Colonic mucosa (tissue), 4 donors: ENCODE measurements around the gene LEKR1. TPM values are rescaled to one million over a fixed set of nuclear protein-coding genes. Genes with fewer than 3 reads are reported as not detected.
"Not testable (repeated sequence)": the region's sequence is repeated elsewhere in the genome, so short reads cannot be mapped to it uniquely, and the experiment has no call there.

Experiments
- DNase-seq: peaks from one replicate; pipeline ENCODE4 v3.0.0-alpha.2; 2020
- H3K27ac ChIP-seq: fragments of 200-600 bp; one replicate; pipeline ENCODE4 v1.8.0; 2021
- H3K27me3 ChIP-seq: fragments of 200-600 bp; one replicate; pipeline ENCODE4 v1.8.0; 2021
- H3K36me3 ChIP-seq: fragments of 200-600 bp; one replicate; pipeline ENCODE4 v1.8.0; 2021
- H3K4me1 ChIP-seq: fragments of 200-600 bp; one replicate; pipeline ENCODE4 v1.8.0; 2021; ENCODE audit warnings: mild to moderate bottlenecking
- H3K4me3 ChIP-seq: fragments of 200-600 bp; one replicate; pipeline ENCODE4 v1.8.0; 2021
- H3K9ac ChIP-seq, 2 donors: one replicate each; pipeline ENCODE4 v1.7.0; 2013; ENCODE audit warnings: control low read depth in 2 of 2, low read depth in 2 of 2, low read length in 2 of 2
- H3K9me3 ChIP-seq: fragments of 200-600 bp; one replicate; pipeline ENCODE4 v1.8.0; 2021
- intact Hi-C: fragments of 100-400 bp; cut with DNase I; formaldehyde crosslinking; loops from one replicate; pipeline ENCODE4 v1.14.1; 2022
- total RNA-seq, 2 donors: library from RNA; stranded (reverse); fragmentation: NEBNext Ultra II Directional in 1 of 2; extraction: Animal tissue kit (Norgen Biotek cat#: 25700) in 1 of 2; gene quantifications; one replicate each; pipeline ENCODE4 v1.2.1, GENCODE V29; 2021
- TF ChIP-seq, protein P1 (sequence below): fragments of 200-600 bp; IDR thresholded peaks from one replicate; pipeline ENCODE4 v1.8.0; 2022; ENCODE audit warnings: antibody characterized with exemption, mild to moderate bottlenecking
- donor health status: healthy.
- donor health status: DM: no; HTN: no; CAD: no.
- donor health status: DM: no; HTN: no; CAD: no.

Gene LEKR1
- total RNA-seq, 2 donors from 2014 or later = 1.6 to 2.0 TPM

DNA sequence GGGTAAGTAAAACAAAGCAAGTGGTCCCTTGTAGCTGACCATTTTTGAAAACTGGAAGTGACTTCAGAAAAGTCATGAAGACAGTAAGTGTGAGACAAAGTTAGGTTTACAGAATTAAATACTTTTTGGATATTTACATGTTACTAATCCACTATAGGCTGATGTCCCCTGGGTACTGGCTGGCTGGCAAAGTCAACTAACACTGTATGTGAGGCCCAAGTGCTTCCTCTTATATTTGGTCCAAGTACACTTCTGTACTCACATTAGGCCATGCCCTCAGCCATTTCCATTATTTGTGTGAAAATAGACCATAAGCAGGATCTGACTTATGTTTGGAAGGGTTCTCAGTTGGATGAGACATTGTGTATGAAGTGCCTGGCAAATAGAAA lies 5.5 kb upstream of the LEKR1 start:
- Histone ChIP-seq H3K27me3 (no peaks in the 10 kb centered on the region), H3K4me3 (no peak overlapping the region), H3K36me3 (no peaks in the 10 kb centered on the region), H3K9me3 (no peaks in the 10 kb centered on the region), H3K9ac (no peak overlapping the region), H3K4me1 (peaks cover 9% of the 10 kb centered on the region), H3K27ac (no peak overlapping the region)
- TF ChIP-seq, protein P1, sequence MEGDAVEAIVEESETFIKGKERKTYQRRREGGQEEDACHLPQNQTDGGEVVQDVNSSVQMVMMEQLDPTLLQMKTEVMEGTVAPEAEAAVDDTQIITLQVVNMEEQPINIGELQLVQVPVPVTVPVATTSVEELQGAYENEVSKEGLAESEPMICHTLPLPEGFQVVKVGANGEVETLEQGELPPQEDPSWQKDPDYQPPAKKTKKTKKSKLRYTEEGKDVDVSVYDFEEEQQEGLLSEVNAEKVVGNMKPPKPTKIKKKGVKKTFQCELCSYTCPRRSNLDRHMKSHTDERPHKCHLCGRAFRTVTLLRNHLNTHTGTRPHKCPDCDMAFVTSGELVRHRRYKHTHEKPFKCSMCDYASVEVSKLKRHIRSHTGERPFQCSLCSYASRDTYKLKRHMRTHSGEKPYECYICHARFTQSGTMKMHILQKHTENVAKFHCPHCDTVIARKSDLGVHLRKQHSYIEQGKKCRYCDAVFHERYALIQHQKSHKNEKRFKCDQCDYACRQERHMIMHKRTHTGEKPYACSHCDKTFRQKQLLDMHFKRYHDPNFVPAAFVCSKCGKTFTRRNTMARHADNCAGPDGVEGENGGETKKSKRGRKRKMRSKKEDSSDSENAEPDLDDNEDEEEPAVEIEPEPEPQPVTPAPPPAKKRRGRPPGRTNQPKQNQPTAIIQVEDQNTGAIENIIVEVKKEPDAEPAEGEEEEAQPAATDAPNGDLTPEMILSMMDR = no peak
- no peak for DNase-seq
- intact Hi-C loops = loop anchor here (10.0 kb wide), 1 partner anchor 266 kb away; the partner anchor contains the start of gene SSR3

DNA sequence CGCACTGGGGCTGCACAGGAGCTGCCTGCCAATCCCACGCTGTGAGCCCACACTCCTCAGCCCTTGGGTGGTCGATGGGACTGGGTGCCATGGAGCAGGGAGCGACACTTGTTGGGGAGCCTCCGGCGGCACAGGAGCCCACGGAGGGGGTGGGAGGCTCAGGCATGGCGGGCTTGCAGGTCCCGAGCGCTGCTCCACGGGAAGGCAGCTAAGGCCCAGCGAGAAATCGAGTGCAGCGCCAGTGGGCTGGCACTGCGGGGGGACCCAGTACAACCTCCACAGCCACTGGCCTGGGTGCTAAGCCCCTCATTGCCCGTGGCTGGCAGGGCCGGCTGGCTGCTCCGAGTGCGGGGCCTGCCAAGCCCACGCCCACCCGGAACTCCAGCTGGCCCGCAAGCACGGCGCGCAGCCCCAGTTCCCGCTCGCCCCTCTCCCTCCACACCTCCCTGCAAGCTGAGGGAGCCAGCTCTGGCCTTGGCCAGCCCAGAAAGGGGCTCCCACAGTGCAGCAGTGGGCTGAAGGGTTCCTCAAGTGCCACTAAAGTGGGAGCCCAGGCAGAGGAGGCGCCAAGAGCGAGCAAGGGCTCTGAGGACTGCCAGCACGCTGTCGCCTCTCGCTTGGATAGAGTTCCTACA lies 3.4 kb upstream of the LEKR1 start:
- H3K4me3 ChIP-seq, DNase-seq, H3K36me3 ChIP-seq, H3K4me1 ChIP-seq, H3K9ac ChIP-seq, H3K27ac ChIP-seq, H3K27me3 ChIP-seq, H3K9me3 ChIP-seq: not testable (repeated sequence)
- intact Hi-C loops = loop anchor here (10.0 kb wide), 1 partner anchor 268 kb away; the partner anchor contains the start of gene SSR3

DNA sequence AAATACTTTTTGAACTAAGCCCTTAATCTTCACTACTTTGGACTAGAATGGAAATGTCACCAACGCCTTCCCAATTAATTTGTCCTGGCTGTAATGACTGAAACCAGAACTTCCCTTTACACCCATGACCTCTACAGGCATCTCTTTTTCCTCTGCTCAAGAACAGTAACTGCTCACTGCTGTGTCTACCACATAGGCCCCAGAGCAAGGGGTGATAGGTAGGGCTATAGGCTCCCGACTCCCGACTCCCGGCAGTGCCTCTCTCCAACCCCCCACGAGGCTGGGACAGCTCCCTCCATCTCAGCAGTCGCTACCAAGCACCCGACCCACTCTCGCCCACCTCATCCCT lies 384 bp upstream of the LEKR1 start:
- peak overlapping the region; percentile 69 for H3K4me3 ChIP-seq
- H3K27me3 ChIP-seq = no peaks in the 10 kb centered on the region
- H3K27ac ChIP-seq = peak overlapping the region; percentile 97
- no peaks in the 10 kb centered on the region for H3K36me3 ChIP-seq
- H3K9ac ChIP-seq = peak overlapping the region; percentile 70 to 87
- DNase-seq = no peak
- TF ChIP-seq, protein P1 = no peak
- intact Hi-C loops = loop anchor here (5.0 to 10.0 kb wide), 3 partner anchors 153 to 271 kb away; partner anchors contain the start of genes SSR3 and TIPARP
- H3K4me1 ChIP-seq = no peaks in the 10 kb centered on the region
- no peaks in the 10 kb centered on the region for H3K9me3 ChIP-seq

DNA sequence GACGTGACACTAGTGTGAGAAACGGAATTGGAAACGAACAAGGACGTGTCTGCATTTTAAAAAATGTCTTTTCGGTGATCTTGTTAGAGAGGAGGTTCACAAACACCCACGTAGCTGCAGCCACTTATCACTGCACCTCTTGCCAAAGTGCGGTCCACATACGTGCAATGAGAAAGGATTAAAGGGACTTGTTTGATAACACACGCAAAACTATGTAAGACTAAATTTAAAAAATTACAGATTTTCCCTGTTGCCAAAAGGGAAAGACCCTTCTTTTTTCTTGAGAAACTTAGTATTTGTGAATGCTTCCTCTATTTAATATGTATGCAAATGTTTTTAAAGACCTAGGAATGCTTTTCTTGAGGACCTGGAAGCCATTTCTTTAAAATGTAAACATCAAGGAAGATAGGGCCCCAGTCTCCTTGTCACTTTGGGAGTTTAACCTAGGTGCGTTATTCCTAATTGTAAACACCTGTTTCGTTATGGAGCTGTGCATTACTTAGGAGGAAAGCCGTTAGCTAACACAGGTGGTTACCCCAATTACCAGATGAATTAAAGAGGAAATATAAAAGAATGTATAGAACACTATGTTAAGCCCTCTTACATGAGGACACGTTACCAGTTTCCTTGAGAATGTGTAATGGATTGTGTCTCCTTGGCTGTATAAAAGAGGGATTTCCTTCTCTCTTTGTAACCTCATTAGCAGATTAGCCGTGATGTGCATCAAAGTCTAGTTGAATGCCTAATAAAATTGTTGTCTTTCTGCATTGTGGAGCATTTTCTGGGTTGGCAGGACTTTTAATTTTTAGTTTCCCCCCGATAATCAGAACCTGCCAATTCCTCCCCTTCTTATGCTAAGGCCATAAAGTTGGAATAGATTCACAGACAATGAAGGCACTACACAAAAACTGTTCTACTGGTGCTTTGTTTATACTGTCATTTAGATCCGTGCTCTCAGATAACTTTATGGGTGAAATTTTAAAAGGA lies 1.0 kb downstream of the LEKR1 start:
- peak overlapping the region; percentile 70 to 87 for H3K9ac ChIP-seq
- intact Hi-C loops = loop anchor here (5.0 to 10.0 kb wide), 3 partner anchors 155 to 272 kb away; partner anchors contain the start of genes SSR3 and TIPARP
- TF ChIP-seq, protein P1 = no peak
- no peaks in the 10 kb centered on the region for H3K36me3 ChIP-seq
- no peaks in the 10 kb centered on the region for H3K4me1 ChIP-seq
- no peaks in the 10 kb centered on the region for H3K27me3 ChIP-seq
- H3K27ac ChIP-seq = peak overlapping the region; percentile 97
- no peaks in the 10 kb centered on the region for H3K9me3 ChIP-seq
- DNase-seq = no peak
- H3K4me3 ChIP-seq = peak overlapping the region; percentile 69

DNA sequence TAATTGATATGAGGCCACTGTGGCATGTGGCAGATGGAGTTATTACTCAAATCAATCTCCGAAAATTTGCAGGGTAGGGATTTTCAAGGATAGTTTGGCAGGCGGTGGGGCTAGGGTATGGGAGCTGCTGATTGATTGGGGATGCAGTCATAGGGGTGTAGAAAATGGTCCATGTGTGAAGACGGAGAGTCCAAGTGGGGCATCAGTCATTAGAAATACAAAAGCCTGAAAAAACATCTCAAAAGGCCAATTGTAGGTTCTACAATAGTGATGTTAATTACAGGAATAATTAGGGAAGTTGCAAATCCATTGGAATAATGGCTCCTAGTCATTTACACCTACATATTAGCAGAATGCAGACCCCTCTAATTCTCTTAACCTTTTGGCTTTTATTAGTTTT lies 4.9 kb downstream of the LEKR1 start:
- DNase-seq = no peak
- no peak overlapping the region for H3K9ac ChIP-seq
- no peaks in the 10 kb centered on the region for H3K27me3 ChIP-seq
- H3K4me3 ChIP-seq = no peak overlapping the region
- TF ChIP-seq, protein P1 = no peak
- H3K9me3 ChIP-seq = no peaks in the 10 kb centered on the region
- intact Hi-C loops = no loop called here
- no peaks in the 10 kb centered on the region for H3K36me3 ChIP-seq
- H3K4me1 ChIP-seq = no peaks in the 10 kb centered on the region
- no peak overlapping the region for H3K27ac ChIP-seq
